Measurements from ENCODE around the gene ERN2.

- no peak for TF ChIP-seq ZFX (IDR thresholded peaks at IDR 0.05)
- TF ChIP-seq, protein P1, sequence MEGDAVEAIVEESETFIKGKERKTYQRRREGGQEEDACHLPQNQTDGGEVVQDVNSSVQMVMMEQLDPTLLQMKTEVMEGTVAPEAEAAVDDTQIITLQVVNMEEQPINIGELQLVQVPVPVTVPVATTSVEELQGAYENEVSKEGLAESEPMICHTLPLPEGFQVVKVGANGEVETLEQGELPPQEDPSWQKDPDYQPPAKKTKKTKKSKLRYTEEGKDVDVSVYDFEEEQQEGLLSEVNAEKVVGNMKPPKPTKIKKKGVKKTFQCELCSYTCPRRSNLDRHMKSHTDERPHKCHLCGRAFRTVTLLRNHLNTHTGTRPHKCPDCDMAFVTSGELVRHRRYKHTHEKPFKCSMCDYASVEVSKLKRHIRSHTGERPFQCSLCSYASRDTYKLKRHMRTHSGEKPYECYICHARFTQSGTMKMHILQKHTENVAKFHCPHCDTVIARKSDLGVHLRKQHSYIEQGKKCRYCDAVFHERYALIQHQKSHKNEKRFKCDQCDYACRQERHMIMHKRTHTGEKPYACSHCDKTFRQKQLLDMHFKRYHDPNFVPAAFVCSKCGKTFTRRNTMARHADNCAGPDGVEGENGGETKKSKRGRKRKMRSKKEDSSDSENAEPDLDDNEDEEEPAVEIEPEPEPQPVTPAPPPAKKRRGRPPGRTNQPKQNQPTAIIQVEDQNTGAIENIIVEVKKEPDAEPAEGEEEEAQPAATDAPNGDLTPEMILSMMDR (conservative IDR thresholded peaks at IDR 0.05): no peak
Observed at GRCh38 chr16:23712976-23713375, at the start of gene ERN2.

Data from C4-2B (cell line).